HG03159 (cell line): ENCODE data around the gene XRCC1.
"Not testable (repeated sequence)": the region's sequence is repeated elsewhere in the genome, so short reads cannot be mapped to it uniquely, and the experiment has no call there.

Experiments used
- ATAC-seq: cut with Tn5 transposase; IDR thresholded peaks from one replicate; pipeline ENCODE4 v1.9.1; 2021; ENCODE audit warnings: mild to moderate bottlenecking, moderate library complexity; ENCODE audit not compliant: unreplicated experiment

The XRCC1 gene

GRCh38 chr19:43525836-43526771, 49.2 kb downstream of the XRCC1 start:
- ATAC-seq, result no peak

GRCh38 chr19:43524922-43525835, 50.1 kb downstream of the XRCC1 start:
- no peak for ATAC-seq

- not testable (repeated sequence) for ATAC-seq
These were observed 51.6 kb downstream of the XRCC1 start for GRCh38 chr19:43523696-43524095.

GRCh38 chr19:43522929-43523328, 52.4 kb downstream of the XRCC1 start:
- ATAC-seq, result no peak

GRCh38 chr19:43519436-43520088, 55.8 kb downstream of the XRCC1 start:
- ATAC-seq, result no peak

GRCh38 chr19:43518051-43518450, 57.3 kb downstream of the XRCC1 start:
- ATAC-seq, result no peak

- not testable (repeated sequence) for ATAC-seq
These were observed 62.9 kb downstream of the XRCC1 start for GRCh38 chr19:43512399-43512798.

- ATAC-seq, result no peak
These were observed 64.0 kb downstream of the XRCC1 start for GRCh38 chr19:43511324-43511723.

- no peak for ATAC-seq
These were observed 64.6 kb downstream of the XRCC1 start for GRCh38 chr19:43510713-43511112.

- no peak for ATAC-seq
These were observed 67.4 kb downstream of the XRCC1 start for GRCh38 chr19:43507880-43508279.

- ATAC-seq, result no peak
These were observed 68.7 kb downstream of the XRCC1 start for GRCh38 chr19:43506629-43507028.

GRCh38 chr19:43505941-43506340, 69.4 kb downstream of the XRCC1 start:
- no peak for ATAC-seq

- ATAC-seq, result no peak
These were observed 70.2 kb downstream of the XRCC1 start for GRCh38 chr19:43505186-43505456.

GRCh38 chr19:43504426-43505185, 70.7 kb downstream of the XRCC1 start, which contains the start of gene PHLDB3:
Gene PHLDB3 (minus strand): TSS chr19:43504746. CDS start chr19:43504118, 628 bp downstream.
- ATAC-seq, result peak; percentile 26

- ATAC-seq, result peak; percentile 85
These were observed 71.6 kb downstream of the XRCC1 start for GRCh38 chr19:43503501-43504425.

GRCh38 chr19:43502419-43502976, 72.8 kb downstream of the XRCC1 start:
- no peak for ATAC-seq

- ATAC-seq, result no peak
These were observed 73.5 kb downstream of the XRCC1 start for GRCh38 chr19:43501661-43502418.

GRCh38 chr19:43499042-43499441, 76.3 kb downstream of the XRCC1 start:
- ATAC-seq, result no peak
